ENCODE data around the gene MCU. TPM values are rescaled to one million over a fixed set of nuclear protein-coding genes. Genes with fewer than 3 reads are reported as not detected.
"Not testable (repeated sequence)": the region's sequence is repeated elsewhere in the genome, so short reads cannot be mapped to it uniquely, and the experiment has no call there.

Gene MCU, protein sequence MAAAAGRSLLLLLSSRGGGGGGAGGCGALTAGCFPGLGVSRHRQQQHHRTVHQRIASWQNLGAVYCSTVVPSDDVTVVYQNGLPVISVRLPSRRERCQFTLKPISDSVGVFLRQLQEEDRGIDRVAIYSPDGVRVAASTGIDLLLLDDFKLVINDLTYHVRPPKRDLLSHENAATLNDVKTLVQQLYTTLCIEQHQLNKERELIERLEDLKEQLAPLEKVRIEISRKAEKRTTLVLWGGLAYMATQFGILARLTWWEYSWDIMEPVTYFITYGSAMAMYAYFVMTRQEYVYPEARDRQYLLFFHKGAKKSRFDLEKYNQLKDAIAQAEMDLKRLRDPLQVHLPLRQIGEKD
- 23.0 TPM for total RNA-seq

DNA sequence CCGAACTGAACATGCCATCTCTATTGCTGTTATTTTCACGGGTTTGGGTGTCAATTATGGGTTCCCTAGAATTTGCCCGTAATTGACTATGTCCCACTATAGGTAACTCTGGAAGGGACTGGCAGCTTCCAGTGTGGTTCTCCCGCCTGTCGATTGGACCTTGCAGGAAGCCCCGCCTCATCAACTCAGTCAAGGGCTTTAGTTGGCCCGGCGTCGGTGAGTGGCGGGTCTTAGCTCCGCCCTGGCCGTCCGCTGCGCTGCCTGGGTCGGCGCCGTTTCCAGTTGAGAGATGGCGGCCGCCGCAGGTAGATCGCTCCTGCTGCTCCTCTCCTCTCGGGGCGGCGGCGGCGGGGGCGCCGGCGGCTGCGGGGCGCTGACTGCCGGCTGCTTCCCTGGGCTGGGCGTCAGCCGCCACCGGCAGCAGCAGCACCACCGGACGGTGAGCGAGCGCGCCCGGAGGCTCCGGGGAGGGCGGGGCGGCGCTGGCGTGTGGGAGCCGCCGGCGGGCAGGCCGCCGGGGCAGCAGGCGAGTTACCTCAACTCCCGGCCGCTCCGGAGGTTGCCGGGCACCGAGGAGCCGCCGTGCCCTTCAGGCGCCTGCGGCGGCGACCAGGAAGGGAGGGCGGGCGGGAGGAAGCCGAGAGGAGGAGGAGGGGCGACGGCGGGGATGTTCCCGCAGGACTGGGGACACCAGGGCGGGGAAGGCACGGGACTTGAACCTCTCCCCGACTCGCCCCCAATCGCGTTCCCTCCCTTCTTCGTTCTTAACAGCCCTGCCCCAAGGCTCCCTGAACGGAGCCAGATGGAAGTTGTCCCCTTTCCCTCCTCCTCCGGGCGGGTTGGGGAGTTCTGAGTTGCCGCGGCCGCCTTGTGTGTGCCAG, at the start of gene MCU:
MCU (plus strand) TSS at position 281 of the 881 bp plus-strand sequence; CDS start at position 290, 9 bp downstream.
- peak; percentile 96 for ATAC-seq

DNA sequence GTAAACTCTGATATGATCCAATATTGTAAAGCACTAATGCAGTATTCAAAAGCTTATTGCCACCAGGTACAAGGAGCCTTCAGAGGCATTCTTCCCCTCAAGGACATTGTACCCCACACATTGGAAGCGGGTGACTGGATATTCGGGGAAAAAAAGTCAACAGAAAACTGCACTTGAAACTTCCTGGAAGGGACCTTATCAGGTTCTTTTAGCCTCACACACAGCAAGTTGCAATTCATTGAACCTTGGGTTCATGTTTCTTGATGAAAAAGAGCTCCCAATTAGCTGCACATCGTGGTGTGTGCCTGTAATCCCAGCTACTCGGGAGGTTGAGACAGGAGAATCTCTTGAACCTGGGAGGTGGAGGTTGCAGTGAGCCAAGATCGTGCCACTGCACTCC, 49.6 kb upstream of the MCU start:
- ATAC-seq, result no peak

DNA sequence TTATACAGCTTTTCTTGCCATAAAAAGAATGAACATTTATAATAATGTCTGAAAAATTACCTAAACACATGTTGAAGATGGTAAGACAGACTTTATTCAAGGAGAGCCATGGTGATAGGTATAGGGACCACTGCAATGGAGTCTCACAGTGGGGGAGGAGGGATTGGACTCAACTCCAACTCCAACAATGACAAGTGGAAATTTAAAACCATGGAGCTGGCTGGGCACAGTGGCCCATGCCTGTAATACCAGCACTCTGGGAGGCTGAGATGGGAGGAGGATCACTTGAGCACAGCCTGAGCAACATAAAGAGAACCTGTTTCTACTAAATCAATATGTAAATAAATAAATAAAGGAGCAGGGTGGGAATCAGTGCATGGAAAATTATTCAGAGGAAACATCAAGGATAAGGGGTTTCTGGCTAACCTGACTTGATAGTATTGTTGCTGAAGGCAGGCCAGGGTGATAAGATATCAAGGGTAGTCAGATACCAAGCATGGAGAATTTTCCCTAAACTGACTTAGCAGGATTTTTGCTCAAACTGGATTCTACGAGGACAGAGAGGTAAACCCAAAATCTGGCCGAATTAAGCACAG, 46.6 kb upstream of the MCU start:
- no peak for ATAC-seq

DNA sequence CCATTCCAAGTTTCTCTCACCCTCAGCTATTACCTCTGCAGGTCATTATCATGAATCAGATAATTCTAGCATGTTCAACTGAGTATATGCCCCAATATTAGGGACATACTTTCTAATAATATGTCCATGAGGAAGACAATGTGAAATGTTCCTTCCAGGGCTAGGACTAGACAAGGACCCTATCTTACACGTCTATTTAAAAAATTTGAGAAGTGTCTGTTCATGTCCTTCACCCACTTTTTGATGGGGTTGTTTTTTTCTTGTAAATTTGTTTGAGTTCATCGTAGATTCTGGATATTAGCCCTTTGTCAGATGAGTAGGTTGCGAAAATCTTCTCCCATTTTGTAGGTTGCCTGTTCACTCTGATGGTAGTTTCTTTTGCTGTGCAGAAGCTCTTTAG, 45.0 kb upstream of the MCU start:
- ATAC-seq, result not testable (repeated sequence)

DNA sequence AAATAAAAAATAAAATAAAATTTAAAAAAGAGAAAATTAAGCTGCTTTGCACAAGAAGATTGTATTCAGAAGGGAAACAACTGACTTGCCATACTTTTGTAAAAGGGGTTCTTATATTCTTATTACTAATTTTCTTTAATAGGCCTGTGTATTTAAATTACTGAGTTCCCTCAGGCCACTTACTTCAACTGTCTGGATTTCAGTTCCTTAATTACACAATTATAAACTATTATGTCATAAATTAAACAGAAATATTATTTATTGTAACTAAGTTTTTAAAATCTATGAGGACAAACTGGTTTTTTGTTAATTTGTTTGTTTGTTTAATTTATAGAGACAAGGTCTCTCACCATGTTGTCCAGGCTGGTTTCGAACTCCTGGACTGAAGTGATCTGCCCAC, 43.6 kb upstream of the MCU start:
- ATAC-seq, result no peak

DNA sequence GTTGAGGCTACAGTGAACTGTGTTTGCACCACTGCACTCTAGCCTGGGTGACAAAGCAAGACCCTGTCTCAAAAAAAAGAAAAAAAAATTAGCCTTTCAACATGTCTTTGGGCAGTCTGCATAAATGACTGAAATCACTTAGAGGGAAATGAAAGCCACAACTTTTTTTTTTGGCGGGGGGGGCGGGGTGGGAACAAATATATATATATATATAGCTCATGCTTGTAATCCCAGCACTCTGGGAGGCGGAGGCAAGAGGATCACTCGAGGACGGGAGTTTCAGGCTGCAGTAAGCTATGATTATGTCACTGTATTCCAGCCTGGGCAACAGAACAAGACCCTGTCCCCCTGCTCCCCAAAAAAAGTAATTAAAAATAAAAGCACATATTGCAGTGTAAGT, 42.7 kb upstream of the MCU start:
- ATAC-seq, result no peak

DNA sequence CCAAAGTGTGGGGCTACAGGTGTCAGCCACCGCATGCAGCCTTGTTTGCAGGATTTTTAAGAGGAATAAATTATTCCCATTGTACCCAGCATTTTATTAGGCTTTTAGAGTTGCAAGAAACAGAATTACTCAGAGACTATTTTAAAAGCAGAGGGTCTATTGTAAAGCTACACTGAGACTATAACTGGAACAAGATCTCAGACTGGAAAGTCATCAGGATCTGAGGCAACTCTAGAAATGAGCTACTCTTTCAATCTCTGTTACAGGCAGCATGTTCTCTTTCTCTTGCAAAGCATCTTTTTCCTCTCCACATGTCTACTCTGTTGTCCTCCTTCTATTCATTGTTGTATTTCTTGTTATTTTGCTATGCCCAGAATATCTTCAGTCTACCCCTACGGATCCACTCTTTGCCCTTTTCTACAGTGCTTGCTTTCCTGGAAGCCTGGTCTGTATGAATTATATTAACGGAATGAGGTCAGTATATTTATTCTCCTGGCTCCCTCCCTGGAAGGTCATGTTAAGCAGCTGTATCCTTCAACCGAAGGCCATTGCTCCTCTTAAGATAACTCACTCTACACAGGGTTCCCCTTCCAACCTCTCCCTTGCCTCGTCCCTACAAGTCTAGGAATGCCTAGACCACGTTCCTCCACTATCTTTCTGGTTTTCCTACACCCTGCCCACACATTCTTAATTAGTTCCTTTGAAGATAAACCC, 38.4 kb upstream of the MCU start:
- ATAC-seq, result no peak

DNA sequence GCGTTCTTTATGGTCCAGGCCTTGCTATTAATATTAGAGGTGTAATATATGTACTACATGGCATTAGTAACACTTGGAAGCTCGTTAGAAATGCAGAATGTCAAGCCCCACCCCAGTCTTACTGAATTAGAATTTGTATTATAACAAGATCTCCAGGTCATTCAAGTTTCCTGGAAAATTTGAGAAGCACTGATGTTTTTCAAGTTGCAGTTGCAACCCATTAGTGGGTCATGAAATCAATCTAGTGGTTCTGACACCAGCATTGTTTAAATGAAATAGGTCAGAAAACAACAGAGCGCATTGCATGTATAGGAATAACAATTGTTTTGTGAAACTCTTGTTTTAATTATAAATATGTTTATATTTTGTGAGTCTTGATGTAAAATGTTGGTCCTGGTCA, 37.2 kb upstream of the MCU start:
- ATAC-seq, result peak; percentile 44

DNA sequence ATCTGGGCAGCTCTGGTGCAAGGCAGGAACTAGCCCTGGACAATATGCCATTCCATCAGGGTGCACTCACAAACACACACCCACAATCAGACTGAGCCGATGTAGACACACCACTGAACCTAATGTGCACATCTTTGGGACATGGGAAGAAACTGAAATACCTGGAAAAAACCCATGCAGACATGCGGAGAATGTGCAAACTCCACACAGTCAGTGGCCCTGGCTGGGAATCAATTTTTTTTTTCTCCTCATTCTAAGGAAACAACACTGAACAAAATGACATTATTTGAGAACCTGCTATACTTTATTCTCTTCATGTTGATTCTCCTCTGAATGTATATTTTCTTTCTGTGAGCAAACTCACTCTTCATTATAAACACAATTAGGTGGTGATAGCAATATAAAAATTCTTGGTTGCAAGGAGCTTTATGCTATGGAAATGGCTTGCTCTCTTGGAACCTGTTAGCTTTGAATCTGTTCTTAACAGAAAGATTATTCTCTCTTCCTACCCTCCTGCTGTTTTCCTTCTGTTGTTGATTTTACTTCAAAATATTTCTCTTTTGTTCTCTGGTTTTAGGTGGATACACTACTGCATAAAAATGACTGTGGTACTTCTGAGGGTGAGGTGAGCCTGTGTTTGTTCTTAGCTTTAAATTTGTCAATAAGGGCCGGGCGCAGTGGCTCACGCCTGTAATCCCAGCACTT, 33.1 kb upstream of the MCU start:
- ATAC-seq, result no peak

GRCh38 chr10:72659694-72660093, 32.2 kb upstream of the MCU start:
- no peak for ATAC-seq

- no peak for ATAC-seq
Observed at GRCh38 chr10:72660220-72660619, 31.7 kb upstream of the MCU start.

DNA sequence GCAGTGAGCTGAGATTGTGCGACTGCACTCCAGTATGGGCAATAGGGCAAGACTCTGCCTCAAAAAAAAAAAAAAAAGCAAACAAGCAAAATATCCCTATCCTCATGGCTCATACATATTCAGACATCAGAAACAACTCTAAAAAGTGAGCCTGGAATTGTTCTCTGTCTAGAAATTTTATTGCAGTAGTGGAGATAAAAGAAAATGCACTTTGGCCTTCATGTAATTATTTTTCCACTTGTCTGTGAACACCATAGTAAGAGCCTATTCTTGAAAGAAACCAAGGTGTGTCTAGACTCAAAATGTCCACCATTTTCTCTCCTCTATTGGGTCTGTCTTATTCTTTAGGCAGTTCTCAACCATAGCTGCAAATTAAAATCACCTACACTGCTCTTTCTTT, 30.5 kb upstream of the MCU start:
- no peak for ATAC-seq

GRCh38 chr10:72663971-72664370, 28.0 kb upstream of the MCU start:
- no peak for ATAC-seq

GRCh38 chr10:72665925-72666324, 26.0 kb upstream of the MCU start:
- peak; percentile 99 for ATAC-seq

DNA sequence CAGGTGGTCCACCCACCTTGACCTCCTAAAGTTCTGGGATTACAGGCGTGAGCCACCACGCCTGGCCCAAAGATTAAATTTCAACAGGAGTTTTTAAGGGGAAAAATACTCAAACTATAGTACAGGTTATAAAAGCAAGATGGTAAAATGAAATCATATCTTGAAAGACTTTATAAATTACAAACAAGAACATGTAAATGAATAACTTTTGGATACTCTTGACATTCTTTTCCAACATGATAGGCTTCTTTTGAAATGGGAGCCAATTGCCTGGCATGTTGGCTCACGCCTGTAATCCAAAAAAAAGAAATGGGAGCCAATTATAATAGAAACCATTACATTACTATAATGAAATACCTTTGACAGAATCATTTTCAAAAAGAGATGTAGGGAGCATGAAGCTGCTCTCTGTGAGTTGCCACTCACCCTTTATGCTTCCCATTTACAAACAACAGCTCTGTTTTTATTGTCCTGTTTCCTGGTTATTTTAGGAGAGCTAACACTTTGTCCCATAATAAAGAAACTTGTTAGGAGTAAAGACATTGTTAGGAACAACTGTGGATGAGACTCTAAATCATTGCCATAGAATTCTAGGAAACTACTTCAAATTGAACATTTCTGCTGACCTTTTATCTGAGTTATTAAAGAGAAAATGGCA, 24.6 kb upstream of the MCU start:
- ATAC-seq, result no peak

DNA sequence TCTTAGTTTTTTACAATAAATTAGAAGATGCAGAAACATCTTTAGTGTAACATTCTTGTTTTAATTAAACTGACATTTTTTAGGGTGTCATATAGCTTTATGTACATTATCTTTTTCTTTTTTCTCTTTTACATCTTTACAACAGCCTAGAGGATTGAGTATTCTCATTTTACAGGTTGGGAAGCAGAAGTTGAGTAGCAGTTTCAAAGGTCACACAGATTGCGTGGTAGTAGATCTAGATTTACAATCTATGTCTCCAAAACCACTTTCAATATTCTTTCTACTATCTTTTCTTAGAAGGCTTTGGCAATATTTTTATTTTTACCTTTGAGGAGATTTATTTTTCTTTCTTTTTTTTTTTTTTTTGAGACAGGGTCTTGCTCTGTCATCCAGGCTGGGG, 18.7 kb upstream of the MCU start:
- no peak for ATAC-seq

DNA sequence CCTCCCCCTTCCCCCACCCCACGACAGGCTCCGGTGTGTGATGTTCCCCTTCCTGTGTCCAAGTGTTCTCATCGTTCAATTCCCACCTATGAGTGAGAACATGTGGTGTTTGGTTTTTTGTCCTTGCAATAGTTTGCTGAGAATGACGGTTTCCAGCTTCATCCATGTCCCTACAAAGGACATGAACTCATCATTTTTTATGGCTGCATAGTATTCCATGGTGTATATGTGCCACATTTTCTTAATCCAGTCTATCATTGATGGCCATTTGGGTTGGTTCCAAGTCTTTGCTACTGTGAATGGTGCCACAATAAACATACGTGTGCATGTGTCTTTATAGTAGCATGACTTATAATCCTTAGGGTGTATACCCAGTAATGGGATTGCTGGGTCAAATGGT, 17.8 kb upstream of the MCU start:
- ATAC-seq, result not testable (repeated sequence)

GRCh38 chr10:72679838-72680241, 12.1 kb upstream of the MCU start:
- no peak for ATAC-seq

- no peak for ATAC-seq
Observed at GRCh38 chr10:72682638-72683037, 9.3 kb upstream of the MCU start.

DNA sequence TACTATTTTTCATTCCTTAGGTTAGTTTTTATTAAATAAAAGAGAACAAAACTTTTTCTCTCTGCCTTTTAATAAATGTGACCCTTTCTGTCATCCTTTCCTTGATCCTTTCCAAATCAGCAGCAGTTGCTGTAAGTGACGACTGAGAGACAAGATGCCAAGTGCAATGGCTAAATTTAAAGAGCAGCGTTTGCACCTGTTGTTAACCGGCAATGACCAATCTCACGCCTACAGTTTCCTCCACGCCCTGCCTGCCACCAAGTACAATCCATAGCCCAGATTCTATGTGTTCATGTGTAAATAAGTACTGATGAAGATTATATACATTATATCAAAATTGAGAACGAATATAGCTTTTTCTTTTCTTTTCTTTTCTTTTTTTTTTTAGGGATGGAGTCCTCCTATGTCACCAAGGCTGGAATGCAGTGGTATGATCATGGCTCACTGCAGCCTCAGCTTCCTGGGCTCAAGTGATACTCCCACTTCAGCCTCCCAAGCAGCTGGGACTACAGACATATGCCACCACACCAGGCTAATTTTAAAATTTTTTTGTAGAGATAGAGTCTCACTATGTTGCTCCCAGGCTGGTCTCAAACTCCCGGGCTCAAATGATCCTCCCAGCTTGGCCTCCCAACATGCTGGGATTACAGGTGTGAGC, 6.5 kb upstream of the MCU start:
- ATAC-seq, result no peak

DNA sequence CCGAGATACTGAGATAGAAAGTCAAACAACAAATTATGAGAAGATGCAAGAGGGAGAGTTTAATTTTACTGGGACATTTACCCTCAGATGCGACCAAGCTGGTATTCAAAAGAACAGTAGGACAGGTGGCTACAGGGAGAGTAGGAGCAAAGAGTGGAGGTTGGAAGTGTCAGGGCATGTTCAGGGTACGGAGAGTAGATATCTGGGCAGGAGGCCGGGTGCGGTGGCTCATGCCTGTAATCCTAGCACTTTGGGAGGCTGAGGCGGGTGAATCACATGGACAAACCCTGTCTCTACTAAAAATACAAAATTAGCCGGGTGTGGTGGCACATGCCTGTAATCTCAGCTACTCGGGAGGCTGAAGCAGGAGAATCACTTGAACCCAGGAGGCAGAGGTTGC, 5.5 kb upstream of the MCU start:
- peak; percentile 69 for ATAC-seq
